ENCODE data around the gene STYK1. TPM values are rescaled to one million over a fixed set of nuclear protein-coding genes. Genes with fewer than 3 reads are reported as not detected.

STYK1 gene
- total and polyA plus RNA-seq, 9 of the 15 experiments (the other 6 are each of a cell fraction or from before 2014, with no cell fraction given), result 0.31 to 1.8 (median 0.64) TPM

DNA sequence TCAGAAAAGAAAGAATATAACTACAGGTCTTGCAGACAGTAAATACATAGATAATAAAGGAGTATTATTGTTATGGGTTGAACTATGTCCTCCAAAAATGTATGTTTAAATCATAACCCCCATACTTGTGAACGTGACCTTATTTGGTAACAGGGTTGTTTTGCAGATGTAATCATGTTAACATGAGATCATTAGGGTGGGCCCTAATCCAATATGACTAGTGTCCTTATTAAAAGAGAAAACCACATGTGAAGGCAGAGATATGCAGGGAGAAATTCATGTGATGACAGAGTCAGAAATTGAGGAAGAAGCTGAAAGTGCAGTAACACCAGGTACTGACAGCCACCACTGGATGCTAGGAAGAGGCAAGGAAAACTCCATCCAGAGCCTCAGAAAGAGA, 89.4 kb downstream of the STYK1 start:
- H3K4me3 ChIP-seq, result no peak overlapping the region
- no peak for TF ChIP-seq BRF1 (IDR thresholded peaks at IDR 0.05; ENCODE audit: borderline replicate concordance, extremely low read depth, insufficient read length)
- TF ChIP-seq, protein P1, sequence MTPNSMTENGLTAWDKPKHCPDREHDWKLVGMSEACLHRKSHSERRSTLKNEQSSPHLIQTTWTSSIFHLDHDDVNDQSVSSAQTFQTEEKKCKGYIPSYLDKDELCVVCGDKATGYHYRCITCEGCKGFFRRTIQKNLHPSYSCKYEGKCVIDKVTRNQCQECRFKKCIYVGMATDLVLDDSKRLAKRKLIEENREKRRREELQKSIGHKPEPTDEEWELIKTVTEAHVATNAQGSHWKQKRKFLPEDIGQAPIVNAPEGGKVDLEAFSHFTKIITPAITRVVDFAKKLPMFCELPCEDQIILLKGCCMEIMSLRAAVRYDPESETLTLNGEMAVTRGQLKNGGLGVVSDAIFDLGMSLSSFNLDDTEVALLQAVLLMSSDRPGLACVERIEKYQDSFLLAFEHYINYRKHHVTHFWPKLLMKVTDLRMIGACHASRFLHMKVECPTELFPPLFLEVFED (CRISPR knock-in tag; conservative IDR thresholded peaks at IDR 0.05), result no peak
- TF ChIP-seq ARID1B (IDR thresholded peaks at IDR 0.05), result no peak
- no peak for TF ChIP-seq ZNF124 (CRISPR knock-in tag; IDR thresholded peaks at IDR 0.05)
- no peak for TF ChIP-seq ZBED1 (IDR thresholded peaks at IDR 0.05)
- no peak for TF ChIP-seq BMI1 (IDR thresholded peaks at IDR 0.05; ENCODE audit: low read length)
- TF ChIP-seq PRPF4 (IDR thresholded peaks at IDR 0.05; ENCODE audit: insufficient read depth, low read depth, low read length, poor library complexity, severe bottlenecking), result no peak
- TF ChIP-seq GATAD2A (IDR thresholded peaks at IDR 0.05), result no peak
- TF ChIP-seq ZNF696 (CRISPR knock-in tag; conservative IDR thresholded peaks at IDR 0.05), result no peak
- H3K36me3 ChIP-seq (ENCODE audit: control insufficient read depth, insufficient read depth, low read length), result no peaks in the 10 kb centered on the region
- peaks cover 2% of the 10 kb centered on the region; the same call in 1 of the 2 replicates for H3K9me3 ChIP-seq (replicated peaks; ENCODE audit: control insufficient read depth, insufficient read depth, low read depth, low read length)
- H2AFZ ChIP-seq (ENCODE audit: low read depth, low read length), result no peak overlapping the region
- no peaks in the 10 kb centered on the region for H3K79me2 ChIP-seq (ENCODE audit: control insufficient read depth, insufficient read depth, low read length)
- no peaks in the 10 kb centered on the region for H3K4me1 ChIP-seq (replicated peaks in 1 of 2; ENCODE audit: control insufficient read depth in 2 of 2, insufficient read depth in 2 of 2, low read length in 2 of 2)
- in situ Hi-C loops (cut with MboI) (no loop called here), intact Hi-C loops (cut with micrococcal nuclease) (no loop called here)
- ChIA-PET POLR2A (no interaction called here), CTCF (ENCODE audit: low intra/inter-chr PET ratio) (no interaction called here)
- DNase-seq (ENCODE audit: extremely low read depth in 1 of 4, low spot score in 3 of 4), result no peak
- WGBS (ENCODE audit: insufficient coverage, low coverage, missing lambda C conversion rate), result 83% methylated on average over 1 of the region's 1 CpG
- ATAC-seq, result no peak
- H3K9me1 ChIP-seq (ENCODE audit: control insufficient read depth, insufficient read depth, low read length), result no peaks in the 10 kb centered on the region
- no peak for FAIRE-seq
- no TSS peak for BruUV-seq (replicated peaks)
- H3K9ac ChIP-seq (ENCODE audit: insufficient read depth in 1 of 2, low read depth in 2 of 2, low read length in 2 of 2), result no peak overlapping the region
- no peaks in the 10 kb centered on the region for H4K20me1 ChIP-seq (replicated peaks; ENCODE audit: control insufficient read depth, insufficient read depth, low read length)
- no peak overlapping the region for H3K4me2 ChIP-seq (ENCODE audit: insufficient read depth, low read length)
- no peaks in the 10 kb centered on the region for H3K27me3 ChIP-seq (ENCODE audit: control insufficient read depth in 2 of 2, insufficient read depth in 2 of 2, low read length in 2 of 2)
- H3K27ac ChIP-seq (ENCODE audit: extremely low read depth, low read depth, low read length), result no peak overlapping the region

All from K562 (cell line).